Measurements from ENCODE around the gene FGF12. TPM values are rescaled to one million over a fixed set of nuclear protein-coding genes. Genes with fewer than 3 reads are reported as not detected.

Gene FGF12
- total and polyA plus RNA-seq, 2 of the 13 experiments (the other 11 are each of a cell fraction or from before 2014, with no cell fraction given): 0.07 TPM; not detected in 1

GRCh38 chr3:192253138-192253887, 474.0 kb downstream of the FGF12 start (continued):
- TF ChIP-seq ARID5B (CRISPR knock-in tag; IDR thresholded peaks at IDR 0.05): no peak
- TF ChIP-seq ZNF3 (CRISPR knock-in tag; IDR thresholded peaks at IDR 0.05): no peak
- TF ChIP-seq, protein P1, sequence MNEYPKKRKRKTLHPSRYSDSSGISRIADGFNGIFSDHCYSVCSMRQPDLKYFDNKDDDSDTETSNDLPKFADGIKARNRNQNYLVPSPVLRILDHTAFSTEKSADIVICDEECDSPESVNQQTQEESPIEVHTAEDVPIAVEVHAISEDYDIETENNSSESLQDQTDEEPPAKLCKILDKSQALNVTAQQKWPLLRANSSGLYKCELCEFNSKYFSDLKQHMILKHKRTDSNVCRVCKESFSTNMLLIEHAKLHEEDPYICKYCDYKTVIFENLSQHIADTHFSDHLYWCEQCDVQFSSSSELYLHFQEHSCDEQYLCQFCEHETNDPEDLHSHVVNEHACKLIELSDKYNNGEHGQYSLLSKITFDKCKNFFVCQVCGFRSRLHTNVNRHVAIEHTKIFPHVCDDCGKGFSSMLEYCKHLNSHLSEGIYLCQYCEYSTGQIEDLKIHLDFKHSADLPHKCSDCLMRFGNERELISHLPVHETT (CRISPR knock-in tag; conservative IDR thresholded peaks at IDR 0.05): no peak
- TF ChIP-seq ZNF547 (CRISPR knock-in tag; IDR thresholded peaks at IDR 0.05): no peak
- TF ChIP-seq, protein P2, sequence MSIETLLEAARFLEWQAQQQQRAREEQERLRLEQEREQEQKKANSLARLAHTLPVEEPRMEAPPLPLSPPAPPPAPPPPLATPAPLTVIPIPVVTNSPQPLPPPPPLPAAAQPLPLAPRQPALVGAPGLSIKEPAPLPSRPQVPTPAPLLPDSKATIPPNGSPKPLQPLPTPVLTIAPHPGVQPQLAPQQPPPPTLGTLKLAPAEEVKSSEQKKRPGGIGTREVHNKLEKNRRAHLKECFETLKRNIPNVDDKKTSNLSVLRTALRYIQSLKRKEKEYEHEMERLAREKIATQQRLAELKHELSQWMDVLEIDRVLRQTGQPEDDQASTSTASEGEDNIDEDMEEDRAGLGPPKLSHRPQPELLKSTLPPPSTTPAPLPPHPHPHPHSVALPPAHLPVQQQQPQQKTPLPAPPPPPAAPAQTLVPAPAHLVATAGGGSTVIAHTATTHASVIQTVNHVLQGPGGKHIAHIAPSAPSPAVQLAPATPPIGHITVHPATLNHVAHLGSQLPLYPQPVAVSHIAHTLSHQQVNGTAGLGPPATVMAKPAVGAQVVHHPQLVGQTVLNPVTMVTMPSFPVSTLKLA (IDR thresholded peaks at IDR 0.05): no peak
- TF ChIP-seq HINFP (CRISPR knock-in tag; IDR thresholded peaks at IDR 0.05; ENCODE audit: low read depth): no peak
- no peak for TF ChIP-seq CHD4 (IDR thresholded peaks at IDR 0.05; ENCODE audit: borderline replicate concordance, low read length)
- TF ChIP-seq ZSCAN12 (CRISPR knock-in tag; IDR thresholded peaks at IDR 0.05): no peak
- no peak for TF ChIP-seq MAFK (conservative IDR thresholded peaks at IDR 0.05 in 1 of 2, IDR thresholded peaks at IDR 0.05 in 1 of 2; ENCODE audit: low read length in 2 of 2)
- TF ChIP-seq HNF4G (IDR thresholded peaks at IDR 0.05; ENCODE audit: borderline replicate concordance, low read depth, low read length): no peak
- no peak for TF ChIP-seq HNF4G (CRISPR knock-in tag; IDR thresholded peaks at IDR 0.05; ENCODE audit: borderline replicate concordance, low read depth)
- TF ChIP-seq PLRG1 (conservative IDR thresholded peaks at IDR 0.05): no peak

All from HepG2 (cell line).